HL-60 (cell line): ENCODE results near the gene SLC26A4.

Experiments used
- DNase-seq, 2 experiments: peaks; one replicate each; pipeline ENCODE4 v3.0.0-alpha.2; 2010 to 2020; ENCODE audit warnings: low read depth in 1 of 2, low spot score in 1 of 2
- H3K27ac ChIP-seq: fragments of 250-450 bp; sonication (Bioruptor Pico); replicated peaks from 2 replicates; pipeline ENCODE4 v1.5.1; 2020; ENCODE audit warnings: mild to moderate bottlenecking, moderate library complexity
- H3K27me3 ChIP-seq: fragments of 250-450 bp; sonication (Bioruptor Pico); 2 replicates; pipeline ENCODE4 v1.5.1; 2021; ENCODE audit warnings: mild to moderate bottlenecking, moderate library complexity; ENCODE audit not compliant: insufficient read depth, poor library complexity, severe bottlenecking
- H3K4me3 ChIP-seq: replicated peaks from 2 replicates; pipeline ENCODE4 v1.5.1; 2011; ENCODE audit warnings: mild to moderate bottlenecking, control low read depth, low read length; ENCODE audit not compliant: insufficient read depth
- CTCF ChIP-seq: IDR thresholded peaks from one replicate; pipeline ENCODE4 v1.5.1; 2011; ENCODE audit warnings: low read length, control low read depth, inconsistent platforms; ENCODE audit not compliant: insufficient read depth
- GABPA ChIP-seq: IDR thresholded peaks from 2 replicates; pipeline ENCODE4 v1.6.1; 2012; ENCODE audit warnings: low read depth
- POLR2AphosphoS5 ChIP-seq: IDR thresholded peaks from 2 replicates; pipeline ENCODE4 v1.6.1; 2012; ENCODE audit warnings: low read depth
- SPI1 ChIP-seq: IDR thresholded peaks from 2 replicates; pipeline ENCODE4 v1.6.1; 2012; ENCODE audit warnings: low read depth, mild to moderate bottlenecking, borderline replicate concordance
- TF ChIP-seq, protein P1 (sequence below): IDR thresholded peaks from 2 replicates; pipeline ENCODE4 v1.6.1; 2012; ENCODE audit warnings: low read depth; ENCODE audit not compliant: insufficient replicate concordance

The SLC26A4 gene

GRCh38 chr7:107643407-107643806 lies 17.2 kb upstream of the SLC26A4 start:
- TF ChIP-seq SPI1, result no peak
- TF ChIP-seq POLR2AphosphoS5, result no peak
- TF ChIP-seq GABPA, result no peak
- TF ChIP-seq, protein P1, sequence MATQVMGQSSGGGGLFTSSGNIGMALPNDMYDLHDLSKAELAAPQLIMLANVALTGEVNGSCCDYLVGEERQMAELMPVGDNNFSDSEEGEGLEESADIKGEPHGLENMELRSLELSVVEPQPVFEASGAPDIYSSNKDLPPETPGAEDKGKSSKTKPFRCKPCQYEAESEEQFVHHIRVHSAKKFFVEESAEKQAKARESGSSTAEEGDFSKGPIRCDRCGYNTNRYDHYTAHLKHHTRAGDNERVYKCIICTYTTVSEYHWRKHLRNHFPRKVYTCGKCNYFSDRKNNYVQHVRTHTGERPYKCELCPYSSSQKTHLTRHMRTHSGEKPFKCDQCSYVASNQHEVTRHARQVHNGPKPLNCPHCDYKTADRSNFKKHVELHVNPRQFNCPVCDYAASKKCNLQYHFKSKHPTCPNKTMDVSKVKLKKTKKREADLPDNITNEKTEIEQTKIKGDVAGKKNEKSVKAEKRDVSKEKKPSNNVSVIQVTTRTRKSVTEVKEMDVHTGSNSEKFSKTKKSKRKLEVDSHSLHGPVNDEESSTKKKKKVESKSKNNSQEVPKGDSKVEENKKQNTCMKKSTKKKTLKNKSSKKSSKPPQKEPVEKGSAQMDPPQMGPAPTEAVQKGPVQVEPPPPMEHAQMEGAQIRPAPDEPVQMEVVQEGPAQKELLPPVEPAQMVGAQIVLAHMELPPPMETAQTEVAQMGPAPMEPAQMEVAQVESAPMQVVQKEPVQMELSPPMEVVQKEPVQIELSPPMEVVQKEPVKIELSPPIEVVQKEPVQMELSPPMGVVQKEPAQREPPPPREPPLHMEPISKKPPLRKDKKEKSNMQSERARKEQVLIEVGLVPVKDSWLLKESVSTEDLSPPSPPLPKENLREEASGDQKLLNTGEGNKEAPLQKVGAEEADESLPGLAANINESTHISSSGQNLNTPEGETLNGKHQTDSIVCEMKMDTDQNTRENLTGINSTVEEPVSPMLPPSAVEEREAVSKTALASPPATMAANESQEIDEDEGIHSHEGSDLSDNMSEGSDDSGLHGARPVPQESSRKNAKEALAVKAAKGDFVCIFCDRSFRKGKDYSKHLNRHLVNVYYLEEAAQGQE, result no peak
- TF ChIP-seq CTCF, result no peak
- no peak overlapping the region for H3K4me3 ChIP-seq
- no peaks in the 10 kb centered on the region for H3K27me3 ChIP-seq
- H3K27ac ChIP-seq, result no peak overlapping the region
- DNase-seq, result no peak

GRCh38 chr7:107643938-107644308 lies 16.7 kb upstream of the SLC26A4 start:
- Histone ChIP-seq H3K27me3 (no peaks in the 10 kb centered on the region), H3K4me3 (no peak overlapping the region), H3K27ac (no peak overlapping the region)
- TF ChIP-seq SPI1 (no peak), GABPA (no peak), POLR2AphosphoS5 (no peak), CTCF (no peak)
- TF ChIP-seq, protein P1, result no peak
- no peak for DNase-seq

DNA sequence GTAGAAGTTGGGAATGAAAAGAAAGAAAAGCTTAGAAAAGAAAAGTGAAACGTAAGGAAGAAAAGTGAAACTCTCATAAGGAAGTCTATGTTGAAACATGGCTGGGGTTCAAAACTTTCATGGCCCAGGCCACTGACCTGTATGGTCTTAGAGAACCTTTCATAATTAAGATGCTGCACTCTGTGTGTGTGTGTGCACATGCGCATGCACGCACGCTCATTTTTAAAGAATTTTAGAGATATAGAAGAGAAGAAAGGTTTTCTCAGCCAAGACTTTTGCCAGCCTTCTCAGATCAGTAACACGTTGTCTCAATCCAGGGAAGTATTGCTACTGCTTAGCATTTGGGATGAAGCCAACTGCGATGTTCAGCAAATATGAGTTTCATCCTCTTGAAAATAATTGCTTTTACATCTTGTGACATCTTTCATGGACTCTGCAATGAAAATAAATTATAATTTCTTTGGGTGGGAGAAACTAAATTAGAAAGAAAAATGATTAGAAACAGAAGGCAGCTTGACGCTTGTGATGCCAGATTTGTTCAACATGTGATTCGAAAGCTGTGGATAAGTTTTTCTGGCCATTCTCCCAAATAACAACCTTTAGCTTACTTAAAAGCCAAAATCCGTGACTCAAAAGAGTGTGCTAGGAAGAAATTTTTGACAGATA lies 16.2 kb upstream of the SLC26A4 start:
- no peak overlapping the region for H3K4me3 ChIP-seq
- no peaks in the 10 kb centered on the region for H3K27me3 ChIP-seq
- no peak overlapping the region for H3K27ac ChIP-seq
- TF ChIP-seq CTCF, result no peak
- no peak for TF ChIP-seq GABPA
- no peak for TF ChIP-seq SPI1
- TF ChIP-seq, protein P1, result no peak
- no peak for TF ChIP-seq POLR2AphosphoS5
- no peak for DNase-seq
